Central memory CD8-positive, alpha-beta T cell (primary cell): ENCODE data around the gene SNTG2.

Experiments used
- ATAC-seq: fragments of 150-1000 bp; cut with Tn5 transposase; replicated peaks from 2 replicates; pipeline ENCODE4 v1.10.0; 2022; ENCODE audit warnings: mild to moderate bottlenecking, moderate FRiP score, moderate number of reproducible peaks; ENCODE audit not compliant: poor library complexity, severe bottlenecking; ENCODE audit errors: extremely low read depth
- DNase-seq, 2 donors: peaks; one replicate each; pipeline ENCODE4 v3.0.0; 2021; ENCODE audit warnings: low spot score in 2 of 2
- H3K27ac Mint-ChIP-seq: one replicate; pipeline ENCODE4 v1.8.0; 2022; ENCODE audit warnings: low read depth, mild to moderate bottlenecking, moderate library complexity, mixed read lengths
- H3K27me3 Mint-ChIP-seq: one replicate; pipeline ENCODE4 v1.8.0; 2022; ENCODE audit warnings: mixed read lengths
- H3K36me3 Mint-ChIP-seq: one replicate; pipeline ENCODE4 v1.8.0; 2022; ENCODE audit warnings: mild to moderate bottlenecking, moderate library complexity, mixed read lengths; ENCODE audit not compliant: insufficient read depth
- H3K4me1 Mint-ChIP-seq: one replicate; pipeline ENCODE4 v1.8.0; 2022; ENCODE audit warnings: mixed read lengths
- H3K4me3 Mint-ChIP-seq: one replicate; pipeline ENCODE4 v1.8.0; 2022; ENCODE audit warnings: mild to moderate bottlenecking, moderate library complexity, mixed read lengths
- H3K9me3 Mint-ChIP-seq: one replicate; pipeline ENCODE4 v1.8.0; 2022; ENCODE audit warnings: mixed read lengths

SNTG2 gene

GRCh38 chr2:1053786-1054185 lies 103.1 kb downstream of the SNTG2 start:
- no peak overlapping the region for H3K4me3 Mint-ChIP-seq
- peaks cover 40% of the 10 kb centered on the region for H3K27me3 Mint-ChIP-seq
- no peak overlapping the region for H3K27ac Mint-ChIP-seq
- H3K36me3 Mint-ChIP-seq: no peaks in the 10 kb centered on the region
- no peak for DNase-seq
- H3K4me1 Mint-ChIP-seq: no peaks in the 10 kb centered on the region
- no peak for ATAC-seq
- H3K9me3 Mint-ChIP-seq: peaks cover 6% of the 10 kb centered on the region

- peaks cover 2% of the 10 kb centered on the region for H3K9me3 Mint-ChIP-seq
- no peak overlapping the region for H3K4me3 Mint-ChIP-seq
- no peaks in the 10 kb centered on the region for H3K4me1 Mint-ChIP-seq
- no peak overlapping the region for H3K27ac Mint-ChIP-seq
- DNase-seq (no peak), ATAC-seq (no peak)
- no peaks in the 10 kb centered on the region for H3K36me3 Mint-ChIP-seq
- H3K27me3 Mint-ChIP-seq: peaks cover 35% of the 10 kb centered on the region
These were observed 103.8 kb downstream of the SNTG2 start for GRCh38 chr2:1054399-1054798.

- Mint-ChIP-seq H3K9me3 (no peaks in the 10 kb centered on the region), H3K4me1 (no peaks in the 10 kb centered on the region), H3K36me3 (no peaks in the 10 kb centered on the region), H3K27ac (no peak overlapping the region), H3K4me3 (no peak overlapping the region), H3K27me3 (peaks cover 28% of the 10 kb centered on the region)
- ATAC-seq: no peak
- no peak for DNase-seq
These were observed 104.5 kb downstream of the SNTG2 start for GRCh38 chr2:1055014-1055595.

GRCh38 chr2:1060372-1060771 lies 109.7 kb downstream of the SNTG2 start:
- Mint-ChIP-seq H3K4me3 (no peak overlapping the region), H3K27me3 (peaks cover 24% of the 10 kb centered on the region), H3K4me1 (no peaks in the 10 kb centered on the region), H3K36me3 (no peaks in the 10 kb centered on the region), H3K27ac (no peak overlapping the region), H3K9me3 (no peaks in the 10 kb centered on the region)
- no peak for ATAC-seq
- no peak for DNase-seq

GRCh38 chr2:1060987-1061386 lies 110.3 kb downstream of the SNTG2 start:
- no peak for ATAC-seq
- H3K36me3 Mint-ChIP-seq: no peaks in the 10 kb centered on the region
- H3K27me3 Mint-ChIP-seq: peaks cover 24% of the 10 kb centered on the region
- no peak for DNase-seq
- H3K27ac Mint-ChIP-seq: no peak overlapping the region
- no peaks in the 10 kb centered on the region for H3K9me3 Mint-ChIP-seq
- H3K4me3 Mint-ChIP-seq: no peak overlapping the region
- H3K4me1 Mint-ChIP-seq: no peaks in the 10 kb centered on the region

GRCh38 chr2:1068241-1068640 lies 117.6 kb downstream of the SNTG2 start:
- H3K27ac Mint-ChIP-seq: no peak overlapping the region
- DNase-seq (no peak), ATAC-seq (no peak)
- no peak overlapping the region for H3K4me3 Mint-ChIP-seq
- H3K9me3 Mint-ChIP-seq: peaks cover 5% of the 10 kb centered on the region
- peaks cover 14% of the 10 kb centered on the region for H3K27me3 Mint-ChIP-seq
- no peaks in the 10 kb centered on the region for H3K36me3 Mint-ChIP-seq
- no peaks in the 10 kb centered on the region for H3K4me1 Mint-ChIP-seq

- peaks cover 9% of the 10 kb centered on the region for H3K27me3 Mint-ChIP-seq
- no peaks in the 10 kb centered on the region for H3K36me3 Mint-ChIP-seq
- no peaks in the 10 kb centered on the region for H3K4me1 Mint-ChIP-seq
- H3K27ac Mint-ChIP-seq: no peak overlapping the region
- no peak overlapping the region for H3K4me3 Mint-ChIP-seq
- H3K9me3 Mint-ChIP-seq: peaks cover 5% of the 10 kb centered on the region
- DNase-seq (no peak), ATAC-seq (no peak)
These were observed 118.2 kb downstream of the SNTG2 start for GRCh38 chr2:1068822-1069221.

- no peak overlapping the region for H3K27ac Mint-ChIP-seq
- ATAC-seq: no peak
- DNase-seq: no peak
- H3K36me3 Mint-ChIP-seq: no peaks in the 10 kb centered on the region
- H3K4me3 Mint-ChIP-seq: no peak overlapping the region
- H3K9me3 Mint-ChIP-seq: peaks cover 5% of the 10 kb centered on the region
- H3K4me1 Mint-ChIP-seq: no peaks in the 10 kb centered on the region
- H3K27me3 Mint-ChIP-seq: peaks cover 9% of the 10 kb centered on the region
These were observed 119.2 kb downstream of the SNTG2 start for GRCh38 chr2:1069847-1070246.

- Mint-ChIP-seq H3K4me3 (no peak overlapping the region), H3K9me3 (peaks cover 5% of the 10 kb centered on the region), H3K36me3 (no peaks in the 10 kb centered on the region), H3K27ac (no peak overlapping the region), H3K4me1 (no peaks in the 10 kb centered on the region), H3K27me3 (peaks cover 9% of the 10 kb centered on the region)
- DNase-seq (no peak), ATAC-seq (no peak)
These were observed 120.0 kb downstream of the SNTG2 start for GRCh38 chr2:1070601-1071000.

- H3K36me3 Mint-ChIP-seq: no peaks in the 10 kb centered on the region
- H3K4me1 Mint-ChIP-seq: no peaks in the 10 kb centered on the region
- ATAC-seq (no peak), DNase-seq (no peak)
- H3K9me3 Mint-ChIP-seq: peaks cover 5% of the 10 kb centered on the region
- H3K27me3 Mint-ChIP-seq: peaks cover 5% of the 10 kb centered on the region
- H3K27ac Mint-ChIP-seq: no peak overlapping the region
- no peak overlapping the region for H3K4me3 Mint-ChIP-seq
These were observed 121.0 kb downstream of the SNTG2 start for GRCh38 chr2:1071650-1072049.

GRCh38 chr2:1072250-1072649 lies 121.6 kb downstream of the SNTG2 start:
- Mint-ChIP-seq H3K36me3 (no peaks in the 10 kb centered on the region), H3K4me3 (no peak overlapping the region), H3K9me3 (peaks cover 5% of the 10 kb centered on the region), H3K27ac (no peak overlapping the region), H3K4me1 (no peaks in the 10 kb centered on the region), H3K27me3 (no peaks in the 10 kb centered on the region)
- ATAC-seq (no peak), DNase-seq (no peak)

- Mint-ChIP-seq H3K27ac (no peak overlapping the region), H3K27me3 (peaks cover 18% of the 10 kb centered on the region), H3K36me3 (no peaks in the 10 kb centered on the region), H3K9me3 (no peaks in the 10 kb centered on the region), H3K4me1 (no peaks in the 10 kb centered on the region), H3K4me3 (no peak overlapping the region)
- no peak for DNase-seq
- ATAC-seq: no peak
These were observed 127.3 kb downstream of the SNTG2 start for GRCh38 chr2:1077911-1078310.

GRCh38 chr2:1078326-1078725 lies 127.7 kb downstream of the SNTG2 start:
- ATAC-seq (no peak), DNase-seq (no peak)
- no peaks in the 10 kb centered on the region for H3K9me3 Mint-ChIP-seq
- H3K36me3 Mint-ChIP-seq: no peaks in the 10 kb centered on the region
- no peak overlapping the region for H3K4me3 Mint-ChIP-seq
- no peaks in the 10 kb centered on the region for H3K4me1 Mint-ChIP-seq
- no peak overlapping the region for H3K27ac Mint-ChIP-seq
- H3K27me3 Mint-ChIP-seq: peaks cover 20% of the 10 kb centered on the region
